ENCODE measurements around the gene POU2F1.
"Not testable (repeated sequence)": the region's sequence is repeated elsewhere in the genome, so short reads cannot be mapped to it uniquely, and the experiment has no call there.

Gene POU2F1

GRCh38 chr1:167319206-167319605 lies 98.5 kb downstream of the POU2F1 start:
- DNase-seq = not testable (repeated sequence)

DNA sequence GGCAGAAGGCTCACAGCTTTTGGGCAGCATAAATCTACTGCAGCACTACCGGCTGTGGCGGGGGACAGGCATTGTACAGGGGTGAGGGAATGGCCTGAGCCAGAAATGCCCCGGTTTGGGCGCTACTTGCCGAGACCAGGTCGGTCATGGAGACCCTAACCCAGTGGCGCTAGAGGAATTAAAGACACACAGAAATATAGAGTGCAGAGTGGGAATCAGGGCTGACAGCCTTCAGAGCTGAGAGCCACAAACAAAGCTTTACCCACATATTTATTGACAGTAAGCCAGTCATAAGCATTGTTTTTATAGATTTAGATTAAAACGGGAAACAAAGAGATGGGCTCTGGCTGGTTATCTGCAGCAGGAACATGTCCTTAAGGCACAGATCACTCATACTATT lies 101.8 kb downstream of the POU2F1 start:
- no peak for DNase-seq

DNA sequence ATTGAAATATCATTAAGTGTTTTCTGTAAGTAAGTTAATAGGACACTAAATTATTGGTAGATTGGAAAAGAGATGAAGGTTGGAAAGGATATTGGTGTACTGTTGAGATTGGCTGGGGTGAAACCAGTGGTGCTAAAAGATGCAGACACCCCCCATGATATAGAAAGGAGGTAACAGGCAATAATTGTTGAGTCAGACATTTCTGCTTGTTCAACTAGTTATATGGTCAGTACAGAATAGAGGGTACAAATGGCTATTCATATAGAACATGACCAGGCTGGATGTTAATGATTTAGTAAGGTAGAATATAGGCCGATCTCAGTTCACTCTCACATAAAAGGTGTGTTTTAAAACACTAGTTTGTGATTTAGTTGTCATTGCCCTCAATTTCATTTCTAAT lies 104.5 kb downstream of the POU2F1 start:
- no peak for DNase-seq

DNA sequence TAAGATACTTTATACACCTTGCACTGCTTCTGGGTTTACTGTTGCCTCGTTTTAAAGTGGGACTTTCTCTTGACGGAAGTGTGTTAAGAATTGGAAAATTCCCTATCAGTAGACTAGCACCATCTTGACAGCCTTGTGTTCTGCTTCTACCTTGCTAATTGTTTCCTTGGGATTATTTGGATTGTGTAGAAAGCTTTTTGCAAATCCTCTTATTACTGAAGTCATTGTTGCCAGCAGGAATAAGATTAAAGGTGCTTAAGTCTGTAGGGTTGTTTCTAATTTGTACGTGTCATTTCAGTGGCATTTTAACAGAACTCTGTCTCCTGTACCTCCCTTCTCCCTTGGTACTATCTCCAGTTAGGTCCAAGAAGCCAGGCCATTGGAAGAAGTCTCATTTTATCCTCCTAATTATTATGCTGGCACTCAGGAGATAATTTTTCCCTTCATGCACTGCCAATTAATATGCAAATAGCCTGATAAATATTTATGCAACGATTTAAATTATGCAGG lies 107.7 kb downstream of the POU2F1 start:
- DNase-seq = no peak

DNA sequence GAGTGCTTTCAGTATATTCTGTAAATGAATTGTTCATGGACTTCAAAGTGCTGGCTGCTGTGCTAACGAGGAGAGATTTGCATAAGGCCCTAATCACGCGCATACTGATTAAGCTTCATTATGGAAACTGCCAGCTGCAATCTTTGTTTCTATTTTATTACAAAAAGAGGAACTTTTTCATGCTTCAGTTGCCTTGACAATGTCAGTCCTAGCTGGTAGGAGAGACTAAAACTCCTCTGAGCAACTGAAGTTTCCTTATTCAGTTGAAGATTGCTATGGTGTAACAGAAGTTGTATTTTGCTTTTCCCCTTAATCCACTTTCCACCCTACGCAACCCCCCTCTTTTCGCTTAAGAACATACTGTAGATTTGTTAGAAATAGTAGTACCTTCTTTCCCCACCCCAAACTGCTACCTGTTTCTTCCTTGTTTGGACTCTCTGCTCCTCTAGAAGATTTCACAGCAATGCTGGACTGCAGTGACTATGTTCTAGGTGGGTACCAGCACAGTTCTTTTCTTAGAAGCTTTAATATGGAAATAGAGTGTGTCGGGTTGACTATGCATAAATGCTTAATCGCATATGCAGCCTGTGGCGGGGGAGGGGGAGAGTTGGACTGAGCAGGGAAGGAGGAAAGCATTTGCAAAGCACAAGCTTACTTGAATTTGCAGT lies 108.3 kb downstream of the POU2F1 start:
- DNase-seq = no peak

DNA sequence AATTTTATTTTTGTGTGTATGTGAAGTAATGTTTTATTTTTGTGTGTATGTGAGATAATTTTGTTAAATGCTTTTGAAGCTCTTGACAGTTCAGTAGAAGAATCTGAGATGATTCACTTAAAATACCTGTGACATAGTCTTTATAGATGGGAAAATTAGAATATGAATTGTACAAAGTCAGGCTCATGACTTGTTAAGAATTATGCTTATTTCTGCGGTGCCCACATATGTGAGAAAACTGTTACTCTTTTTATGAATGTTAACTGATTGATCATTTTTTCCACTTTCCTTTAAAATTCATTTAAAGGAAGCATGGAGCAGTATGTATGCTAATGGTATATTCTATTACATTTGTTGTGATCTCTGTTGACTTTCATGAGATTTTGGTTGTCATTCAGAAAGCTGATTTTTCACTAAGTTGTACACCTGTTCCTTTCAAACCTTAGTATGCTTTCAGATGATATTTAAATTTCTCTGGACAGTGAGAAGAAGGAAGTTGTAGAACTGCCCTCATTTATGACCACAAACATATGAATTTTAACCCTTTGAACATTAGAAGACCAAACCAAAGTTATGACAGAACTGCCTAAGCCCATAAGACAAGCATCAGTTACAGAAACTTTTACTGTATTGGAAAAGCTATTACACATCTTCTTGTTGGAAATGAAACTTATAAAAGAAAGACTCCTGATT lies 110.1 kb downstream of the POU2F1 start:
- no peak for DNase-seq

DNA sequence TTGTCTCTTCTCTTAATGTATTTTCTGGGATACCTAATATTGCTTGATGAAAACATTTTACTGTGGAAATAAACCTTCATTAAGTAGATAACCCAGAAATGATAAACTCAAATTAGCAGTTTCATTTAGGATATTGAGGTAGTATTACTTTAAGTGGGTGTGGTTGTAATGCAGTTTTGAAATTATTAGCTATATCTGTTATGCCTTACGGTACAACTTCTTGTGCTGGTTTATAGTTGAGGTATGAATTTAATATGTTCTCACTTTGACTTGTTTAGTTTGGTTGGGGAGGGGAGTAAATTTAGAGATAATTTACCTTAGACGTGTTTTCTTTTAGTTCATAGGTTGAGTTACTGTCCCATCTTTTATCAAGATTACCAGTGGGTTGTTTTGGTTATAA lies 111.0 kb downstream of the POU2F1 start:
- DNase-seq = no peak

- no peak for DNase-seq
Observed at GRCh38 chr1:167332503-167332902, 111.8 kb downstream of the POU2F1 start.

GRCh38 chr1:167333124-167333523 lies 112.4 kb downstream of the POU2F1 start:
- DNase-seq = no peak

DNA sequence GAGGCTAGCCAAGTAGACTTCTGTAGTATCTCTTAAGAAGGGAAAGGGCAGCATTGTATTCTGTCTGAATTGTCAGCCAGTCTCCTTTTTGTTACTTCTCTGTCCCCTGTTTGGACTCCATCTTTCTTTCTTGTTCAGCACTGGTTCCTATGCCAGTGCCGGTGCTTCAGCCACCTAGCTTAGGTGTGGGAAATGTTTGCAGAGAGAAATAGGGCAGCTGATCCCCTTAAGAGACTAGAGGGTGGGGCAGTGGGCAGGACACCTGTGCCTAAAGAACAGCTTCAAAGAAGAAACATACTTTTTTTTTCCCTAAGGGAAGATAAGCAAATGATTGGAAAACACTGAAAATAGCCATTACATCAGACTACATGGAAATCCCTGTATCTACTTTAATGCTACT lies 113.0 kb downstream of the POU2F1 start:
- DNase-seq = no peak

DNA sequence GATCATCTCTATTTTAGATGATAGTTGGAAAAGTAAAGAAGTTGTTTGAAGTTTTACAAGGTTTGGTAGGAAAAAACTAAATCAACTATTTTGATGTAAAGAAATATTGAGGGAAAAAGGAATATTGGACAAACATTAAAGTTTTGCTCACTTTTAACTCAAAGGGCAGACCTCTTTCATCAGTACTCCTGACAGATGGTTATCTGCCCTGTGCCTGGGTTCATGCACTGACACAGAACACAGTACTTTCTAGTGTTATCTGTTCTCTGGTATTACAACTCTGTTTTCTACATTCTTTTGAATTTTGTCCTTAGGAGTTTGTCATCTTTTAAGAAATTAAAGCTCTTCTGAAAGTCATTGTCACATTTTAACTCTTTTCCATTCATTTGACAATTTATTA lies 118.7 kb downstream of the POU2F1 start:
- DNase-seq = no peak

- DNase-seq = peak; percentile 16
Observed at GRCh38 chr1:167342846-167343245, 122.2 kb downstream of the POU2F1 start.

DNA sequence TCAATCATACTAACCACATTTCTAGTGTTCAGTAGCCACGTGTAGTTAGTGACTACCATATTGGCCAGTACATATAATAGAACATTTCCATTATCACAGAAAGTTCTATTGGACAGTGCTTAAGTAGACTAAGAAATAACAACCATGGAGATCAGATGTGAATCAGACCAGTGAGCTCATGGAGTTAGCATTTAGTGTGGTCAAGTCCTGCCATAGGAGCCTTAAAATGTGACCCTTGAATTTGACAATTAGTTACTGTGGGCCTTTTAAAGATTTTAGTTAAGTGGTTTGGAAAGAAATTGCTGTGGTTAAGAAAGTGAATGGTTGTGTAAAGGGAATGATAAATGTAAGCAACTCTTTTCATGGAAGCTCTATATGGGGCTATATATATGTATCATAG lies 123.4 kb downstream of the POU2F1 start:
- no peak for DNase-seq

- DNase-seq = no peak
Observed at GRCh38 chr1:167344615-167345385, 124.1 kb downstream of the POU2F1 start.

- DNase-seq = no peak
Observed at GRCh38 chr1:167345386-167345733, 124.7 kb downstream of the POU2F1 start.

DNA sequence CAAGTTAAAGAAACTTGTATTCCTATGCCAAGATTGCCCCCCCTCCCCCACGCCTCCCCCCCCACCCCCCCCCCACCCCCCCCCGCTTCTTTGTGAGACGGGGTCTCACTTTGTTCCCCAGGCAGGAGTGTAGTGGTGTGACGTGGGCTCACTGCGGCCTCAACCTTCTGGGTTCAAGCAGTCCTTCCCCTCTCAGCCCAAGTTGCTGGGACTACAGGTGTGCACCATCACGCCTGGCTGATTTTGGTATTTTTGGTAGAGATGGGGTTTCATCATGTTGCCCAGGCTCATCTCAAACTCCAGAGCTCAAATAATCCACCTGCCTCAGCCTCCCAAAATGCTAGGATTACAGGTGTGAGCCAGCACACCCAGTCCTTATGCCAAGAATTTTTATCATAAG lies 136.6 kb downstream of the POU2F1 start:
- no peak for DNase-seq

GRCh38 chr1:167359295-167359694 lies 138.6 kb downstream of the POU2F1 start:
- DNase-seq = no peak

DNA sequence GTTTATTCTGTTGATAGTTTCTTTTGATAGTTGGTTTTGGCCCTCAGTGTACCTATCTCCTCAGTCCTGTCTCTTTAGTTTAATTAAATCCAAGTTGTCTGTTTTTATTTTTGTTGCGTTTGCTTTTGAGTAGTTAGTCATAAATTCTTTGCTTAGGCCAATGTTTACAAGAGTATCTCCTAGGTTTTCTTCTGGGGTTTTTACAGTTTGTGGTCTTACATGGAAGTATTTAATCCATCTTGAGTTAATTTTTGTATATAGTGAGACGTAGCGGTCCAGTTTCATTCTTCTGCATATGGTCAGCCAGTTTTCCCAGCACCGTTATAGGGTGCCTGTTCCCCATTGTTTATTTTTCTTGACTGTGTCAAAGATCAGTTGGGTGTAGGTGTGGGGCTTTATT lies 139.4 kb downstream of the POU2F1 start:
- no peak for DNase-seq

DNA sequence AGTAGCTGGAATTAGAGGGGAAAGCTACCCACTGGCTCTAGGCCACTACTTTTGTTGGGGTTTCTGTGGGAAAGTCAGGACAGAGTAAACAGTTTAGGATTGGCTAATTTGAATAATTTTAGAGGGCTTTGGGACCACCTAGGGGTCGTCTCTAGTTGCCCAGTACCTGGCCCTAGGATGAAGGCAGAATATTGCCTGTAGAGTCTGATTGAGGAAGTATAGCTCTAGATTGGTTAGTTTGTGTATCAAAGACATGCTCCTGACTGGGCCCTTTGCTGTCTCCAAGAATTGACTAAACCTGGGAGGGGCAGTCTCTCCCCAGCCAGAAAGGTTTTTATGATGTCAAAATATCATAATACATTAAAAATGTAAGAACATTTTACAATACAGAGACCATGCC lies 142.0 kb downstream of the POU2F1 start:
- DNase-seq = no peak

- DNase-seq = no peak
Observed at GRCh38 chr1:167364826-167365225, 144.1 kb downstream of the POU2F1 start.

GRCh38 chr1:167365360-167365759 lies 144.7 kb downstream of the POU2F1 start:
- DNase-seq = no peak

GRCh38 chr1:167367705-167368104 lies 147.0 kb downstream of the POU2F1 start:
- DNase-seq = no peak

GRCh38 chr1:167369175-167369574 lies 148.5 kb downstream of the POU2F1 start:
- DNase-seq = no peak

DNA sequence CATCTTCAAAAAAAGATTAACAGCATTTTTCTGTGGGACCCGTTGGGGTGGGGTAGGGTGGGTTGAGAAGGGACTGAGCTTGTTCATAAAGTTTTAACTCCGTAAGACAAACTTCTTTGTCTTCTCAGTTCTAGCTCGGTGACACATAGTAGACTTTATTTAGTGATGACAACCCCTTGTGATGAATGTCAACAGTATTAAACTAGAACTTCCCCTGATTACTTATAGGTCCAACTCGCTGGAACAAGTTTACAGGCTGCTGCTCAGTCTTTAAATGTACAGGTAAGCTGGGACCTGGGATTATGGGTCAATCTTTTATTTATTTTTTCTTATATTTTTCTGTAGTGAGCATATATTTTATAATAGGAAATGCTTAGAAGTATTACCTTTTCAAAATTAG lies 149.2 kb downstream of the POU2F1 start:
- no peak for DNase-seq

All from CD4-positive, alpha-beta T cell treated with Interleukin-17A for 1 hour (primary cell).